ENCODE results near the gene INSIG2. TPM values are rescaled to one million over a fixed set of nuclear protein-coding genes. Genes with fewer than 3 reads are reported as not detected.

The INSIG2 gene
- total RNA-seq, 1 donor from 2014 or later: 35.2 TPM

DNA sequence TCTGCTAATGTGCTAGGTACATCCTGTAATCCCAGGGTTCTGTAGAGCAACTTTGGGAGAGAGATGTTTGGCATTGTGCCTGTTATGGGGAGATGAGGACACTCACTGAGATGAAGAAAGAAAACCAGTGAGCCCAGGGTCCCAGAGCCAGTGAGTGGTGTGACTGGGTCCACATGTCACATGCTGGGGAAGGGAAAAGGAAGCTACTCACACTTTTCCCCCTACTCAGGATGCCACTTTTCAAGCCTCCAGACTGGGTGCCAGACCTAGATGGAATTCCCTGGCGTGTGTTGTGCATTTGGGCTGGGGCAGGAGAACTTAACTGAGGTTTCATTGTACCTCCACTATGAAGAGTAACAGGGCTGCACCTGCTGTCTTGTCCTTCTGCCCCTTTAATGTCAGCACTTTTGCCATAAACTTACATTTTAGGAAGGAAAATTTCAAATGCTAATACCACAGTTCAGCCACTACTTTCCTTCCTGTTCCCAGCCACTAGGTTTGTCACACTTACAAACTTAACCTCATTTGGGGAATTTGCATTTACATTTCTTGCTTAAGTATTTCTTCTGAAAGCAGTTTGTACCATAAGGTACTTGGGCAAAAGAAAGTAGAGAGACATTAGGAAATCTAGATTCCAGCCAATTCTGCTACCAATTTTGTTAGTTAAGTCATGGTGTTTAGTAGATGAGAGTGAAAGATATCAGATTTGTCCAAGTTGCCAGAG lies 10.2 kb downstream of the INSIG2 start:
- H3K36me3 Mint-ChIP-seq (ENCODE audit: low read depth): peaks cover 50% of the 10 kb centered on the region
- intact Hi-C loops (cut with micrococcal nuclease): no loop called here
- H3K4me1 Mint-ChIP-seq: peaks cover 31% of the 10 kb centered on the region
- H3K27ac Mint-ChIP-seq: no peak overlapping the region
- H3K27me3 Mint-ChIP-seq: no peaks in the 10 kb centered on the region
- H3K9me3 Mint-ChIP-seq: no peaks in the 10 kb centered on the region
- no peak overlapping the region for H3K4me3 Mint-ChIP-seq
- no peak for DNase-seq

DNA sequence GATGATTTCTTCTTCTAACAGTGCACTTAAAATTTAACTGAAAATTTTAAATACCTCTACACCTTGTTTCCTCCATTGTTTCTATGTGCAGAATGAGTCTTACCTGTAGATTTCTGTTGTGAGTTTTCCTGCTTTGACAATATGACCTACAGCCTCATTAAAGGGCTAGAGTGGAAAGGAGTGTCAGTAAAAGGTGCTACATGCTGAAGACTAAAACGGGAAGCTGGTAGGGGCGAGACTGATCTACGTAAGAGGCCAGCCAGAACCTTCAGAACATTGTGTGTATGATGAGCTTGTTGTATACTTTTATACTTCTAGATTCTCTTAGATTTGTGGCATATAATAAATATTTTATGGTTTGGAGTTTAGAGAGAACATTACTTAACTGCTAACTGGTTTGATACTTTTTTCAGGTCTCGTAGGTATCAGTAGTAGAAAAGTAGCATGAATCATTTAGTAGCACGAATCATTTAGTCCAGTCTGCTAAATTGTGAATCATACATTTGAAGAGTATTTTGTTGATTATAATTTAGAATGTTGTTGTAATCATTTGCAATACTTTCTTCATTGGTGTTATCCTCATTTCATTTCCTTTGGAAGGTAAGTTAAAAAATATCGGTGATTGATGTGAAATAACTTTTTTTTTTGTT lies 14.3 kb downstream of the INSIG2 start:
- intact Hi-C loops (cut with micrococcal nuclease): no loop called here
- peak overlapping the region; percentile 28 for H3K27ac Mint-ChIP-seq
- no peaks in the 10 kb centered on the region for H3K27me3 Mint-ChIP-seq
- H3K4me1 Mint-ChIP-seq: peaks cover 32% of the 10 kb centered on the region
- no peak for DNase-seq
- no peak overlapping the region for H3K4me3 Mint-ChIP-seq
- H3K9me3 Mint-ChIP-seq: no peaks in the 10 kb centered on the region
- peaks cover 71% of the 10 kb centered on the region for H3K36me3 Mint-ChIP-seq (ENCODE audit: low read depth)

DNA sequence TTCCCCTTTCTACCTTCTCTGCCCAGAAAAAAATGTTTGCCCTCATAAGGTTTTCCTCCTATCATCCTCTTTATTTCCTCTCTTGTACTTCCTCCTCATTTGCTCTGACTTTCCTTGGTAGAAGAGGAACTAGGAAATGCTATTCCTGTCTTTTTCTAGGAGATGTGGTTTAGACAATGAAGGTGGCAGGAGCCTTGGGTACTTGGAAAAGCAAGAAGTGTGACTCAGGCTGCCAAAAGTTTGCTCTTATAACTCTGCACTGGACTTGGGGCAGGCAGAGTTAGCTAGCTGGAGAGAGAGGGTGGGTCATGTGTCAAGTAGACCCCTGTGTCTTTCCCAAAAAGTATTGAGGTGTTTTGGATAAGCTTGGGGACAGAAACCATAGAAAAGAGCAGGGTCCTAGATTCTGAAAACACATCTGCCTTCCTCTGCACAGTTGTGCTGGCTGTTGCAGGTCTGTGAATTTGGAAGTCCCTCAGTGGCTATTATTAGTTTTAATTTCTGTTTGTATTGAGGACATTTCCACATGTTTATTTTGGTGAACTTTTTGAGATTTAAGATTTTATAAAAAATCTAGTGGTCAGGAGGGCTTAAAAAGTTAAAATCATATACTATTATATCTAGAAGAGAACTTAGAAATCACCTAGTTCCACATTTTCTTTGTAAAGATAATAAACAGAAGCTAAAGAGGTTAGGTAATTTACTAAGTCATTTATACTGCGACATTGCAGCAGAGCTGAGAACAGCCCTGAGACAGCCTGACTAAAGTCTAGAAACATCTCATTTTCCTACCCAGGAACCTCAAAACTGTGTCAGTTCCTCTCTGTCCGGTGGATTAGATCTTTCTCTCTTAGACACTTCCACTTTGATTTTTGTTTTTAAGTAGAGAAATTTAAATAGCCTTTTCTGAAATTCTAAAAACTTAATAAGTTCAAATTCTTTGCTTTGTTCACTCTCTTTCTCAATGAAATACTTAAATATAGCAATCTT lies 16.0 kb downstream of the INSIG2 start:
- Mint-ChIP-seq H3K9me3 (no peaks in the 10 kb centered on the region), H3K4me3 (no peak overlapping the region), H3K27me3 (no peaks in the 10 kb centered on the region), H3K4me1 (peaks cover 19% of the 10 kb centered on the region), H3K27ac (peak overlapping the region; percentile 75), H3K36me3 (ENCODE audit: low read depth) (peaks cover 70% of the 10 kb centered on the region)
- no peak for DNase-seq
- intact Hi-C loops (cut with micrococcal nuclease): no loop called here

DNA sequence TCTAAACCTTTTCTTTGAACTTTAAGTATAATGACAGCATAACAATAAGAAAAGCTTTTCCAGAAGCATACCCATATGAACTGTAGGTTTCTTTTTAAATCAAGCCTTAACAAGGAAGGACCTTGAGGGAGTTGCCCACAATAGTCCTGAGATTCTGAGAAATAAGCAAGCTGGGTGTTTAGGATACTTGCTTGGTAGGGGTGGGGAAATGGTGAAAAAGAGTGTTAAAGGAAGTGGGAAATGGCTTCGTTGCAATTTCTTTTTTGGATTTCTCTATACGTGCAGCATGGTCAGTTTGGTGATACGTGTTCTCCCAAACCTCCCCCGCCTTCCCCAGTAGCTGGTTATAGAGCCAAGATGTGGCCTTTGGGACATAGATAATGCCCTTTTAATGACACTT lies 17.2 kb downstream of the INSIG2 start:
- peaks cover 72% of the 10 kb centered on the region for H3K36me3 Mint-ChIP-seq (ENCODE audit: low read depth)
- H3K27me3 Mint-ChIP-seq: no peaks in the 10 kb centered on the region
- no peak overlapping the region for H3K4me3 Mint-ChIP-seq
- no peak for DNase-seq
- H3K4me1 Mint-ChIP-seq: peaks cover 17% of the 10 kb centered on the region
- H3K27ac Mint-ChIP-seq: no peak overlapping the region
- intact Hi-C loops (cut with micrococcal nuclease): no loop called here
- no peaks in the 10 kb centered on the region for H3K9me3 Mint-ChIP-seq

DNA sequence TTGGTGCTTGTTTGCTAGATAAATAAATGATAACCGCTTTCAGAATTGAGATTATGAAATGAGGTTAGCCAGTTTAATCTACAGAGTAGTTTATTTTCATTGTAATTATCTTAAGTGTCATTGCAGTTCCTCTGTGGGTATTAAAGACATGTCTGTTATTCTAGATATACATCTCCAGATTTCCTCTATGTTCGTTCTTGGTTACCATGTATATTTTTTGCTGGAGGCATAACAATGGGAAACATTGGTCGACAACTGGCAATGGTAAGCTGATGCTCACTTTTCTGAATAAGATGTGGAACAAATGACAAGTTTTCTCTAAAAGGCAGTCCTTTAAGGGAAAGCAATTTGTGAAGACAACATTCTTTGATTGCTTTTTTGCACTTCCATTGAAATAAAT lies 18.7 kb downstream of the INSIG2 start:
- peaks cover 15% of the 10 kb centered on the region for H3K4me1 Mint-ChIP-seq
- H3K9me3 Mint-ChIP-seq: no peaks in the 10 kb centered on the region
- no peak for DNase-seq
- H3K27ac Mint-ChIP-seq: no peak overlapping the region
- no peak overlapping the region for H3K4me3 Mint-ChIP-seq
- intact Hi-C loops (cut with micrococcal nuclease): no loop called here
- peaks cover 67% of the 10 kb centered on the region for H3K36me3 Mint-ChIP-seq (ENCODE audit: low read depth)
- H3K27me3 Mint-ChIP-seq: no peaks in the 10 kb centered on the region

DNA sequence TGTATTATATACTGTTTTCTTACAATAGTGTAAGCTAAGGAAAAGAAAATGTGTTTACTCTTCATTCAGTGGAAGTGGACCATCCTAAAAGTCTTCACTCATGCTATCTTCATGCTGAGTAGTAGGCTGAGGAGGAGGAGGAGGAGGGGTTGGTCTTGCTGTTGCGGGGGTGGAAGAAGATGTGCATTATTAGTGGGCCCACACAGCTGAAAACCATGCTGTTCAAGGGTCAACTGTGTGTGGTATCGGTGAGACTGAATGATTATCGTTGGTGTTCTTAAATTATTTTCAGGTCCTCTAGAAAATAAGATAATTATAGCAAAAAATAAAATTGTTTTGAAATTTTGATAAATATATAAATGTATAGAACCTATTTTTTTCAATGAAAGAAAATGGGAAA lies 22.0 kb downstream of the INSIG2 start:
- Mint-ChIP-seq H3K27ac (no peak overlapping the region), H3K4me3 (no peak overlapping the region), H3K4me1 (peaks cover 20% of the 10 kb centered on the region), H3K9me3 (no peaks in the 10 kb centered on the region), H3K27me3 (no peaks in the 10 kb centered on the region), H3K36me3 (ENCODE audit: low read depth) (peaks cover 55% of the 10 kb centered on the region)
- intact Hi-C loops (cut with micrococcal nuclease): no loop called here
- no peak for DNase-seq

DNA sequence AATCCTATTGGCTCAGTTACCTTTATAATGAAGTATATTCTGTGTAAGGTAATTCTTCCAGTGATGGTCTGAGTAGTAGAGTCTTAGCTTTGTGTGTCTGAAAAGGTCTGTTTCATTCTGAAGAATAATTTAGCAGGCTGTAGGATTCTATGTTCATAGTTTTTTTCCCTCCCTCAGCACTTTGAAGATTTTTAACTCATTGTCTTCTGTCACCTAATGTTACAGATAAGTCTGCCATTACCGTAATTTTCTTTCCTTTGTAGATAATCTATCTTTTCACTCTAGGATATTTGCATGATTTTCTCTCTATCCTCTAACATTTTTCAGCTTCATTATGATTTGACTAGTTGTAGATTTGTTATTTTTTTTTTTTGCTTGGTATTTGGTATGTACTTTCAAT lies 22.7 kb downstream of the INSIG2 start:
- Mint-ChIP-seq H3K27ac (no peak overlapping the region), H3K4me1 (peaks cover 18% of the 10 kb centered on the region), H3K27me3 (no peaks in the 10 kb centered on the region), H3K9me3 (no peaks in the 10 kb centered on the region), H3K36me3 (ENCODE audit: low read depth) (peaks cover 48% of the 10 kb centered on the region), H3K4me3 (no peak overlapping the region)
- intact Hi-C loops (cut with micrococcal nuclease): no loop called here
- DNase-seq: no peak

DNA sequence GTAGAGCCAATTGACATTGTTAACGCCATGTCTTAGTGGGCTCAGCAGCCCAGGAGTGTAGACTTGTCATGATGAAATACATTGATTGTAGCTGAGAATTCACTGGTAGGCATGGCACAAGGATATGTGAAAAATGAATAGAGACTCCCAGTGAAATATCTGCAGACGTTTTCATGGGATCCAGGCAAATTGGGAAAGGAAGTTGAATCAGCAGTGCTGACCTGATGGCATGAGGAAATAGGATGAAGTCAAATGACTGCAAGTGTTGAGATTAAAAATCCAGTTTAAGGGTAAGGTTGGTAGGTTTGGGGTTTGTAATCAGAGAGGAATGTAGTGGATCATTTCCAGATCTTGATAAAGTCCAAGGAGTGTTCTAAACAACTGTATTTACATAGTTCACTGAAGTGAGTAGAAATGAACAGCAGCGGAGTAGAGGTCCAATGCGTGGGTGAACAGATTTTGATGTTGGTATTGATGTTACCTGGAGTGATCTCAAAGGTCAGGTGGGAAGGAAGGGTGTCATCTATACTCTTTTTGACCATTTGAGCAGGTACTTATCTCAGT lies 24.6 kb downstream of the INSIG2 start:
- no peak for DNase-seq
- Mint-ChIP-seq H3K27ac (no peak overlapping the region), H3K27me3 (no peaks in the 10 kb centered on the region), H3K4me3 (no peak overlapping the region), H3K36me3 (ENCODE audit: low read depth) (peaks cover 34% of the 10 kb centered on the region), H3K4me1 (peaks cover 21% of the 10 kb centered on the region), H3K9me3 (no peaks in the 10 kb centered on the region)
- intact Hi-C loops (cut with micrococcal nuclease): no loop called here

DNA sequence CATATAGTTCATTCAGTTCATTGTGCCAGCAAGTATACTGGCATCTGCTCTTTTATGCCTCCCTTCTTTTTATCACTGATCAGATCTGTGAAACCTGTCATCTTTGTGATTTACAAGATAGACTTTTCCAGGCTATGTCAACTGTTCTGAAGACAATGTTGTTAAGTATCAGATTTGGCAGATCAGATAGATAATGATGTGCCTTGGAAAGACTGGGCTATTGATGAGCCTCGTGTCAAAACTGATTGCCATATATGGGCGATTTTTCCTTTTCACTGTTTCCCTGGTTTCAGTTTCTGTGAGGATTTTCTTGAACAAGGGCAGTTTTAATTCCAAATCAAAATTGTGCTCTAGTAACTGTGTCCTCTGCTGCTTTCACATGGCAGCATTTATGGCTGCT lies 26.6 kb downstream of the INSIG2 start:
- DNase-seq: no peak
- H3K36me3 Mint-ChIP-seq (ENCODE audit: low read depth): peaks cover 22% of the 10 kb centered on the region
- H3K27me3 Mint-ChIP-seq: no peaks in the 10 kb centered on the region
- no peak overlapping the region for H3K27ac Mint-ChIP-seq
- intact Hi-C loops (cut with micrococcal nuclease): no loop called here
- no peak overlapping the region for H3K4me3 Mint-ChIP-seq
- peaks cover 22% of the 10 kb centered on the region for H3K4me1 Mint-ChIP-seq
- no peaks in the 10 kb centered on the region for H3K9me3 Mint-ChIP-seq

DNA sequence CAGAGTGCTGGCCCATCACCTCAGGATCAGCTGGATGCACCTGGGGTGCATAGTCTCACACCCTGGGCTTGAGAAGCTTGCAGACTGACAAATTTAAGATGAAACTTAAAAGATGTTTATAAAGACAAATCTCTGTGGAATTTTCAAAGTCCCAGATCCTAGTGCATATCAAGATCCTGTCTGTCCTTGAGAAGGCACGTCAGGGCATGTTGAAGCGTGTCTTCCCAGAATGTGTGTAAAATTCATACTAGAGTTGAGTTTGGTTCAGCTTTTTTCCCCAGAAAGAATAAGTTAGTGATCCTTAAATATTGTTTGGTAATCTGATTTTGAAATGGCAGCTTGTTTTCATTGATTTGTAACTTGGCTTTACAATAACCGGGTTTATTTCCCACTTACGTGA lies 27.5 kb downstream of the INSIG2 start:
- H3K36me3 Mint-ChIP-seq (ENCODE audit: low read depth): peaks cover 16% of the 10 kb centered on the region
- no peak overlapping the region for H3K27ac Mint-ChIP-seq
- H3K4me3 Mint-ChIP-seq: no peak overlapping the region
- no peaks in the 10 kb centered on the region for H3K27me3 Mint-ChIP-seq
- H3K9me3 Mint-ChIP-seq: no peaks in the 10 kb centered on the region
- DNase-seq: no peak
- H3K4me1 Mint-ChIP-seq: peaks cover 22% of the 10 kb centered on the region
- intact Hi-C loops (cut with micrococcal nuclease): no loop called here

DNA sequence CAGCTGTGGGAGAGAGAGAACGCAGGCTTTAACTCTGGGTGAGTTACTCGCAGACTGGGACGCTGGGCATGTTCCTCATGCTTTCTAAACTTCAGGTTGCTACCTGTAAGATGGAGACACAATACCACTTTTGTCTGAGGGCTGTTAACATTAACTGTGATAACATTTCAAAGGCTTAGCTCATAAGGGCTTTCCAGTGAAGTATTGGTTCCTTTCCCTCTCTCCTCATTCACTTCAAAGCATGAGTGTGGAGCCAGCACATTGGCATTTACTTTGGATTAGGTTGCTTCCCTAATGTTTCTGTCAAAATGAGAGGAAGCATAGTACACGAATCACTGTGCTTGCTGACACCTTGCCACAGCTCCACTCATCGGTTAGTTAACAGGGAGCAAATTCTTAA lies 30.2 kb downstream of the INSIG2 start:
- Mint-ChIP-seq H3K27me3 (no peaks in the 10 kb centered on the region), H3K4me3 (no peak overlapping the region), H3K4me1 (peaks cover 15% of the 10 kb centered on the region), H3K9me3 (no peaks in the 10 kb centered on the region), H3K36me3 (ENCODE audit: low read depth) (no peaks in the 10 kb centered on the region), H3K27ac (no peak overlapping the region)
- intact Hi-C loops (cut with micrococcal nuclease): no loop called here
- DNase-seq: no peak

DNA sequence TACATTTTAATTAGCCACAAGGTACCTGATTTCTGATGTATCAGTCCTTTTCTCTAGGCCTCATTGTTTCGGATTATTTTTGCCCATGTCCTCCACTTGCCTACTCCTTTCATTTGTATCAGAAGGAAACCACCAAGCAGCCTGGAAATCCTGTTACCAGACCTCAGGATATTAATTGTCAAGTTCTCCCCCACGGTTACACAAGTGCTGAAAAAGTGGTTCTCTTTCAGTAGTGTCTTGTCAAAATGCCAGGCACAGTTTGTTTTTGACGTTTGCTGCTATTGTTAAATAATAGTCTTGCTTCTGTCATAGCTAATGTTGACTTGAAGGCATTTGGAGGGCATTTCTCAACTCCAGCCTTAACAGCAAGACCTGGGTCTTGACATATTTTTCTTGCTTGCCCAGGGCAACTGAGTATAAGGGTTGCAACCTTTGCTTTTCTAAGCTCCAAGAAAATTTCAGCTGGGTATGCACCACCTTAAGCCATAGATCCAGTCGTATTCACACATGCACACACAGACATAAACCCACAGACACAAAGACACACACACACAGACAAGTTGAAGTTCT lies 31.0 kb downstream of the INSIG2 start:
- Mint-ChIP-seq H3K4me3 (no peak overlapping the region), H3K27ac (no peak overlapping the region), H3K4me1 (peaks cover 9% of the 10 kb centered on the region), H3K27me3 (no peaks in the 10 kb centered on the region), H3K9me3 (no peaks in the 10 kb centered on the region), H3K36me3 (ENCODE audit: low read depth) (no peaks in the 10 kb centered on the region)
- DNase-seq: no peak
- intact Hi-C loops (cut with micrococcal nuclease): no loop called here

DNA sequence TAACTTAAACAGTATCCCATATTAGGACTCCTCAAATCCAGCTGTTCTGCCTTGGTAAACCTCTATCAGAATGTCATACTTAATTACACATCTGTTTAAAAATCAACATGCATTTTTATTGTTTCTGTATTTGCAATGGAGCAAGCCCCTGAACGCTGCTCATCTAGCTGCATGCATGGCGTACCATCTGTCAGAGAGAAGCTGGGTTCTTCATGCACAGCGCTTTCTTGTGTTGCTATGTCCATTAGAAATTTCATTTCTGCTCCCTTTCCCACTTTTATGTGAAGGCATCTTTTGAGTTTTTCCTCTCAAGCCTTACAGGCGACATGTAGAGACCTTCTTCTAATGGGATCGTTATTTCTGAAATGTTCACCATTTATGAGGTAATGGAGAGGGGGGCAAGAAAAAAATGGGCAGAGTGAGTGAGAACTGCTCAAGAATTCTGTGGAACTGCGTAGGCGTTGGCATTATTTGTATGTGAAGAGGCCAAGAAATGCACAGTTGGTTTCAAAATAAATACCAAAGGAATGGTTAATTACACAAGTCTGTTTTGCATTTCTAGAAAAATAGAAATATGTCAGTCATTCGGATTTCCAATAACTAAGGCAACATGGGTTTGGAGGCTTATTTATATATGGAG lies 31.6 kb downstream of the INSIG2 start:
- Mint-ChIP-seq H3K4me1 (peaks cover 6% of the 10 kb centered on the region), H3K9me3 (no peaks in the 10 kb centered on the region), H3K36me3 (ENCODE audit: low read depth) (no peaks in the 10 kb centered on the region), H3K27me3 (no peaks in the 10 kb centered on the region), H3K4me3 (no peak overlapping the region), H3K27ac (no peak overlapping the region)
- no peak for DNase-seq
- intact Hi-C loops (cut with micrococcal nuclease): no loop called here
